Brain pericyte (primary cell): ENCODE measurements around the gene RFX2.

Source experiments
- DNase-seq: peaks from one replicate; pipeline ENCODE4 v3.0.0-alpha.2; 2012; ENCODE audit warnings: low read depth, low spot score

The RFX2 gene

DNA sequence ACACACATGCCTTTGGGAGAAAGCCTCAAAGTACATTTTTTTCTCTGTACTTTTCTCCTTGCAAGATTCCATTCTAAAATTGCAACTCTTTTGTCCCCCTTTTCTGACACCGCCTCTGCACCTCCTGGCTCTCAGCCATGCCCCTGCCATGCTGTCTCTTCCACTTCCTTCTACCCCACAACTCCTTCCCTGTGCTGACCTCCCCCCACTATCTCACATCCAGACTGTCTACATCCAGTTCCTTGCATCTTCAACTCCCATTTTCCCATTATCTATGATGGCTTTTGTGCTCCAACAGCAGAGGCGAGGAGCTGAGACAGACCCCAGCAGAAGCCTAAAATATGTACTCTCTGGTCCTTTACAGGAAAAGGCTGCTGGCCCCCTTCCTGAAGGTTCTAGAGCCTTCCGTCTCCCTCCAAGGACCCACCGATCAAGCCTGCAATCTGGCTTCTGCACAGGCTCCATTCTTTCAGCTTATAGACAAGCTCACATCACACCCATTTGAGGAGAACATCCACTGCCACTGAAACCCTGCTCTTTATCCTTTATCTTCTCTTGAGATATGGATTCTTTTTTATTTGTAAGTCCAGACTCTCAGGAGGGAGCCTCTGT is 50.2 kb downstream of the RFX2 start:
- DNase-seq: no peak

GRCh38 chr19:6059396-6059947 is 50.8 kb downstream of the RFX2 start:
- DNase-seq: no peak

- DNase-seq: no peak
Measured at GRCh38 chr19:6058518-6059201, 51.6 kb downstream of the RFX2 start.

- no peak for DNase-seq
Measured at GRCh38 chr19:6057651-6058517, 52.4 kb downstream of the RFX2 start.

GRCh38 chr19:6056801-6057650 is 53.3 kb downstream of the RFX2 start:
- peak; percentile 51 for DNase-seq

DNA sequence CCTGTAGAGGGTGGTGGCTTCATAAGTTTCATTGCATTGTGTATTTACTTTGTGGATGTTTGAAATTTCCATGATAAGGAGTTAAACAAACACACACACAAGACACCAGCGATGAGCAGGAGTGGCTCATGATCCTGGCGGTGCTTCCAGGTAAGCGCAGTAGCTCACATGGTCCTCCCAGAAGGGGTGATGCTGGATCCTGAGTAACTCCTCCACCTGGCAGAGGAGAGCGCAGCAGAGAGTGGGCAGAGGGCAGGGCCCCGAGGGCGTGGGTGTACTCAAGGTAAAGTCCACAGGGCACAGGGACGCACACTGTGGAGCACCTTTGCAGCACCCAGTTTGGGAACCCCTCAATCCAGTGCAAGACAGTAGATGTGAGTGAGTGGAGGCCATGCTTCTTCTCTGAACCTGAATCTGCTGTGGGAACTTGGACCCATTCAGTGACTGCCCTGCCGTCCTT is 54.0 kb downstream of the RFX2 start:
- no peak for DNase-seq

GRCh38 chr19:6055013-6055795 is 55.1 kb downstream of the RFX2 start:
- no peak for DNase-seq

DNA sequence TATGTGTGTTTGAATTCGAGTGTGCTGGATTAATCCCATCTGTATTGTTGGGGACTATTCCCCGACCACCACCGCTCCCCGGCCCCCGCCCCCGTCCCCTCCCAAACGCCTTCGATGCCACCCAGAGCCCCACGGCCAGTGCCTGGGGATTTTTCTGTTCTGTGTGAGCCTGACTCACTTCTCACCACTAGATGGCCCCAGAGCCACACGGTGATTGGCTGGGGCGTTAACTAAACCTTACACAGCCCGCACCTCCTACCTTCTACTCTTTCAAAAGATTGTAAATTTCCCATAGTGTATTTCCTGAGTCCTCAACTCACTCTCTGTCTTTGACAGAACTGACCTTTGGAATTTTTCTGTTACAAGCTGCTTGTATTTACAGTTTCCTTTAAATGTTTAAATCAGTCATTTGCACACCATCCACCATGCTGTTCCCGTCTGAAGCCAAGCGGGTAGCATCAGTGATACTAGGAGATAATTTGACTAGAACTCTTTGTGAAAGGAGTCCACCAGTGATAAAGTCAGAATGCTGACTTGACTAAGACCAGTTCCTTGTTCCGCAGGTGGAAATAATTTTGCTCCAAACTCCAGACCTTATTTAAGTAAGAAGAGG is 61.4 kb downstream of the RFX2 start:
- DNase-seq: no peak

- DNase-seq: no peak
Measured at GRCh38 chr19:6048348-6048747, 62.0 kb downstream of the RFX2 start.

GRCh38 chr19:6047741-6048251 is 62.5 kb downstream of the RFX2 start:
- no peak for DNase-seq

GRCh38 chr19:6047256-6047655 is 63.0 kb downstream of the RFX2 start:
- no peak for DNase-seq

DNA sequence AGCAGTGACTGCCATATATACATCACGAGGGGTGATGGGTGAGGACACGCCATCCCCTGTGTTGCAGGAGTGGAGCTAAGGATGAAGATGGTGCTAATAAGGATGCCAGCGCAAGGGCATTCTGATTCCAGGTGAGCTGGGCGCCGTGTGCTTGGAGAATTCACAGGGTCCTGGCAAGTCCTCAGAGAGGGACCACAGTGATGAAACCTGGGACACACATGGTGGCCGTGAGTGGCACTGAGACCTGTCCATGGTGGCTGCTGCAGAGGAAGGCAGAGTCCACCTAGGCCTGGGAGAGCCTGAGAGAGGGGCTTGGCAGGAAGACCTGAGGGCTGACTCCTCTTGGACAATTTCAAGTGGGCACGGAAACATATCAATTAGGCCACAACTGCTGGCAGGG is 65.2 kb downstream of the RFX2 start:
- DNase-seq: no peak

DNA sequence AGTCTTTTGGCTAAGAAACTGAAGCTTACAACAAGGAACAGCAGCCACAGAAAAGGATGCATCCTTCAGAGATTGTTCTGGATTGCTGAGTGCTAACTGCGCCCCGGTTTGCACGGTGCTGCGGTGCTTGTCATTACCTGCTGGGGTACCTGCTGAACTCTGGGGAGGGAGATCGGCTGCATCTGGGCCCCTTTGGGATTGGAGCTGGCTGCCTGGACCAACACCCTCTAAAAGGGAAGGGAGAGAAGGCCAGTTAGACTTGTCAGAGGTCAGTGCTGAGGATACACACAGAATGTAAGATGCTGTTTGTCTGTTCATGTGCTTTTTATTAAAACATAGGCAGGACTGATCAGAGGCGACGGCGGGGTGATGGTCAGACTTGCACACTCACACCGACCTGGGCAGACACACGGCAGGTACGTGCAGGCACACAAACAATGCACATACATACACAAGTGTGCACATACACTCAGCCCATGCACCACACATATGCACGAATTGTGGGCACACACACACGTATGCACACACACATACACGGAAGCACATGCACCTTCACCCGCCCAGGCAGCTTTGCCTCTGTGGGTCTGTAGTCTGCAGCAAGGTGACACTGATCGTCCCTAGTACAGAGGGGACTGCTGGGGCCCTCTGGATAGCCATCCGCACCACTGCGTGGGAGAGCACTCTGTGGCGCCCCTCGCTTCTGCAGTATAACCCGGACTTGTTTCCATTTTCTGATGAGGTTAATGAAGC is 66.1 kb downstream of the RFX2 start:
- DNase-seq: no peak

DNA sequence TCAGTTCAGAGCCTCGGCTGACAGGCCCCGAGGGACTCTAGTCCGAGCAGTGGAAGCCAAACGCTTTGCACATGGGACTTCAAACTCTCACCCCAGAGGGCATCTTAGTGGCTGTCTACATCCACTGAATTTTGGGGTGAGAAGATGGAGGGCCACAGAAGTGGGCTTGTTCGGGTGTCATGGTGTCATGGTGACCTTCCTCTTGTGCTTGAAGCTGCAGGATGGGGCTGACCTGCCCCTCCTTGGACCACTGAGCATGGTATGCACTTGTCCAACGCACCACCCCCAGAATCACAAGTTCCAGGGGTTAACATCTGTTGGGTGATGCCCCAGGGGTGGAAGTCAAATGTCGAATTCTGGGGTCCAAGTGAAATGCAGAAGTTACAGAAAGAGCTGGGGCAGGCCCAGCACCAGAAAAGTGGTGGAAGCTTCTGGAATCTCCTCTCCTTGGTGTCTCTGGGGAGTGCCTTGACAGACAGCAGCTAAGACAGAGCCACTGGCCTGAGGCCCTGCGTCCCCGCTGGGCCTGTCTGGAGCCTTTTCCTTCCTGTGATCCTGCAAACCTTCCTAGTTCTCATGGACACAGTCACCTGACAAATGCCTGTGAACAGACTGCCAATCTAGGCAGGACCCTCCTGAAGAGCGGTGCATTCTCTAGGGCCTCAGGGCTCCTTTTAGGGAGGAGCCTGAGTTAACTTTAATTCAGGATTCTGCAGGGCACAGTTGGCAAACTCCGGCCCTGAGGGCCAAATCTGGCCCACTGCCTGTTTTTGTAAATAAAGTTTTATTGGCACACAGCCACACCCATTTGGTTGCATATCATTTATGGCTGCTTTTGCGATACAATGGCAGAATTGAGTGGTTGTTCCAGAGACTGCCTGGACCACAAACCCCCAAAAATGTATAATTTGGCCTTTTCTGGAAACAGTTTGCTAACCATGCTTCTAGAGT is 67.2 kb downstream of the RFX2 start:
- DNase-seq: no peak

GRCh38 chr19:6041991-6042481 is 68.3 kb downstream of the RFX2 start:
- DNase-seq: no peak

GRCh38 chr19:6041071-6041470 is 69.2 kb downstream of the RFX2 start:
- no peak for DNase-seq

- DNase-seq: no peak
Measured at GRCh38 chr19:6039566-6040225, 70.6 kb downstream of the RFX2 start.
